ENCODE data around the gene ANKRD10.

- TF ChIP-seq CTCF (IDR thresholded peaks at IDR 0.05; ENCODE audit: insufficient read depth, low read length, poor library complexity, severe bottlenecking) = no peak
- no peak for TF ChIP-seq EZH2phosphoT487 (conservative IDR thresholded peaks at IDR 0.05; ENCODE audit: low read length)
Observed at GRCh38 chr13:110831437-110832204, 83.2 kb downstream of the ANKRD10 start.
